HG03442 (cell line): ENCODE data around the gene SELP.

Experiments
- ATAC-seq: cut with Tn5 transposase; IDR thresholded peaks from one replicate; pipeline ENCODE4 v1.9.1; 2021; ENCODE audit warnings: mild to moderate bottlenecking, moderate library complexity; ENCODE audit not compliant: unreplicated experiment

The SELP gene

GRCh38 chr1:169623132-169623926 is 6.6 kb downstream of the SELP start:
- no peak for ATAC-seq

DNA sequence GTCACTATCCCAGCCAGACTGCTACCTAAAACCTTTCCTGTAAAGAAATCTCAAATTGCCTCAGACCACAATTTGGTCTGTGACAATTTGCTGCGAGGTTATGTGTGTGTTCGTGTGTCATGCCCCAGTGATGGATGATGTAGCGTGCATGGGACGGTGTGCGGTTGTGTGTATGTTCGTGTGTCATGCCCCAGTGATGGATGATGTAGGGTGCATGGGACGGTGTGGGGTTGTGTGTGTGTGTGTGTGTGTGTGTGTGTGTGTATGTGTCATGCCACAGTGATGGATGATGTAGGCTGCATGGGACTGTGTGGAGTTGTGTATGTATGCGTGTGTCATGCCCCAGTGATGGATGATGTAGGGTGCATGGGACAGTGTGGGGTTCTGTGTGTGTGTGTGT is 9.4 kb downstream of the SELP start:
- ATAC-seq = no peak

DNA sequence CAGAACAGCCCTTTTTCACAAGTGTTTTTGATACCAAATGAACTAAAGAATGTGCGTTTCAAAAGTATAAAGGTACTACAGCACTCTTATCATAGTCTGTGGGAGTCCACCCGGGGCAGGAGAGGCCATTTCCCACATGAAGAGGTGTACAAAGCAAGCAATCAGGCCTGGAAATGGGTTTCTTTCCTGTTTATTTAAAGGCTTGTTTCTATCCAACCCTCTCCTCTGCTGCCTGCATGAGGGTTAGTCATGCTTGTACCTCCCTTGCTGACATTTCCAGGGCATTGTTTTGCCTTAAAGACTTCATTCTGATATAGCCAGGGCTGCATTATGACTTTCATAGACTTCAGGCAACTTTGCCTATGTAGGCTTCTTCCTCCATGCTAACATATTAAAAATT is 11.6 kb downstream of the SELP start:
- no peak for ATAC-seq

DNA sequence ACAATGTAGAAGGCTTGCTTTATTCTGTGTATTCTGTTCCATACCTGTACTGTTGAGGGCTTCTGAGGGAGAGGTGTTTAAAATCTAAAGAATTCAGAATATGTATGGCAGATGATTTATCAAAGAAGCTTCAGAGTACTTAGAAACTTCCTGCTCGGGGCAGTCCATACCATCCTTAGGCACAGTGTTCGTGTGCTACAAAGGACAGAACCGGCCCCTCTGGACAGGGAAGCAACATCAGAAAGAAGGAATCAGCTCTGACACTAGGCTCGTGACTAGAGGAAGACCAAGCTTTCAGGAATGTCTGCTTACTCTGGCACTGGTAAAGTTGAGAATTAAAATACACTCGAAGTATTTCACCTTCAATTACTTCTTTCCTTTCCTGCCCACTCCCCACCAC is 14.1 kb downstream of the SELP start:
- ATAC-seq = no peak

DNA sequence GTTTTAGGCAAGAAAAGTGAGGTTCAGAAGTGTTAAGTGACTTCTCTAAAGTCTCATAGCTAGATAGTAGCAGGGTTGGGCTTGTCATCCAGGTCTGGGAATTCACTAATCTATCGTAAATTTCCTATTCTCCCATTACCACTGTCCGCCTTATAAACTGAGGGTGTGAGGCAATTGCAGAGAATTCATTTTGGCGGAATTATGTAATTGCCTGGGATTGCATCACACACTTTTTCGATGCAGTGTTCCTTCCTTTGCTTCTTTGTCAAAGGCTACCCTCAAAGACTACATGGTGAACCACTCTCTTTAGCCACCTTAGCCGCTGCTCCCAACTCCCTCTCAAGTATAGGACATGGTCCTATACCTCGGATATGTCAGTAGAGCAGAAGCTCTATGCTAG is 19.1 kb downstream of the SELP start:
- no peak for ATAC-seq

DNA sequence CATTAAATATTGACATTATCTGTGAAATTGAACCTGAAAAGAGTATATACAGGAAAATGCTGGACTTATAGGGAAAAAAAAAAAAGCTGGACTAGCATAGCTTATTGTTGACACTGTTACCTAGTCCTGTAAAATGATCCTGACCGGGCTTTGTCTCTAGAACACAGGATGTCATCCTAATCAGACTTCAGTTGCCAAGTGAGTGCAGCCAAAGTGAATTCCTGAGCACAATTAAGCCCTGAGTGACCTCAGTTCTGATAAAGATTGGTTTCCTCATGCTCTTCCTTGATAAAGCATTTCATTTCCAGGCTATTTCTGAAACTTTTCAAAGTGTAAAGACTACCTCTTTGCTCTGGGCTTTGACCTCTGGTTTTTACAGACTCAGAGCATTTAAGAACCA is 19.8 kb downstream of the SELP start:
- ATAC-seq = no peak

GRCh38 chr1:169608226-169608625 is 21.7 kb downstream of the SELP start:
- no peak for ATAC-seq

DNA sequence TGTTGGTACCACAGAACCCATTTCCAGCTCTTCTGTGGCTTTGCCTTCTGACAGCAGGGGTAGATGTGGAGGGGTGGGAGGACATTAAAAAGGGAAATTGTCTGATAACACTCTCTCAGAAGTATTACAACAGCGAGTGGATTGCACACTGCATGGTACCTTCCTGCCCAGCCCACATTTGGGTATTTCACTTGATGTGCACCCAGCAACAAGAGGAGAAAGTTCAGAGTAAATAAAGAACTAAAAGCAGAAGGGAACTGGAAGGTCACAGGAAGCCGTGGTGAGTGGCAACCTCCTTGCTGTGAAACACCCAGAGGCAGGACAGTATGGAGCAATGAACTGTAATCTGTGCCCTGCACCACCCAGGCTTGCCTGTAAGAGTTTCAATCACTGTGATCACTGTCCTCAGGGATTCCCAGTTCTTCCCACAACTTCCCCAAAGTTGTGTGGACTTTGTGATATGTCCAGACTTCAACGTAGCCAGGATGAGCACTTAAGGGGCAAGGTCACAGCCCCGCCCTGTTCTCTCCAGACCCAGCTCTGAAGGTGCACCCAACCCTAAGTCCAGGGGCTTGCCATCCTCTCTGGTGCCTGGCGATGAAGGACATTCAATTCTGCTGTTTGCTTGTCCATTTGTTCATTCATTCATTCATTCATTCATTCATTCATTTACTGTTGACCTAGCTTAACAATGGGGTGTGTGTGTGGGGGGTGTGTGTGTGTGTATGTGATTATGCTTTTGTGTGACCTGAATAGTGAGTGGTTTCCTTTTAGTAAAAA is 25.0 kb downstream of the SELP start:
- peak; percentile 54 for ATAC-seq

DNA sequence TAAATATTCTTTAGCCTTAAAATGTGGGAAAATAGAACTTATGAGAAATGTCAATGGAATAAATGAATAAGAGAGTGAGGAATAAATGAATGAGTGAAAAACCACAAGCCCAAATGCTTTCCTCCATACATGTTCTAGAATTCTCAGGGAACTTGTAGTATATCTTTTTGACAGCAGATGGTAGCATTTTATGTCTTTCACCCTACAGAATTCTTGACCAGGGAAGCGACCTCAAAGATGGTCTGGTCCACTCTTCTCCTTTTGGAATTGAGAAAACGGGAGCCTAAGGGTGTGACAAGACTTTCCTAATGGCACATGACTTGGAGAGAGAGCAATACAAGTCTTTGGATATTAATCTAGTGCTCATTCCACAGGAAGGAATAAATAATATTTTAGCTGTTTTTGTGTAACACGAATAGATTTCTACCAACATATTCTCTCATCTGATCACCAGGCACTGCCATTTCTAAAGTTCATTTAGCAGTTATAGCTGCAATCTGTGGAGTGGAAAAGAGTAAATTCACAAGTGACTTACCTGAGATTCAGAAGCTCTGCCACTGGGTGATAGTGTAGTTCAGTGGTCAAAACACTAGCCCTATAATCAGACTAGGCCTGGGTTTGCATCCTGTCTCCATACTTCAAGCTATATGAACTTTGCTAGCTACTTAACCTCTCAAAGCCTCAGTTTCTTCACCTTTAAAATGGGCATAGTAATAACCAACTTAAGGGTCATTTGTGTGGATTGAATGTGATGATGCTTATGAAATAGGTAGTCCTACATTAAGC is 28.6 kb downstream of the SELP start:
- no peak for ATAC-seq

GRCh38 chr1:169595764-169596711 is 33.9 kb downstream of the SELP start:
- no peak for ATAC-seq

DNA sequence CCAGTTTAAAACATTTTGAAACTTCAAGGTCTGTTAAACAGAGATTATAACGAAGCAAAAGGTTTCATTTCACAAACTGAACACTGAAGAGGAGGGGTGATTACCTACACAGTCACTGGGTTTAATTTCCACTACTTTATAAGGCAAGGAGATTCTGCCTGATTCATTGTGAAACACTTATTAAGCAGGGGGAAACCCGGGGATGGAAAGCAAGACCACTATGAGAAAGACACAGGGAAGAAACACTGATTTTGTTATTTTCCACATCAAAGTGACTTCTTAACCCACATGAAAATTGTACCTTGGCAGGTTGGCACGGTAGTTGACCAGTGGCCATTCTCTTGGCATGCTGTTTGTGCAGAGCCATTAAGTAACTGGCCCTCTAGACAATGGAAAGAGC is 35.5 kb downstream of the SELP start:
- peak; percentile 76 for ATAC-seq

- no peak for ATAC-seq
These were observed 39.0 kb downstream of the SELP start for GRCh38 chr1:169590932-169591331.

DNA sequence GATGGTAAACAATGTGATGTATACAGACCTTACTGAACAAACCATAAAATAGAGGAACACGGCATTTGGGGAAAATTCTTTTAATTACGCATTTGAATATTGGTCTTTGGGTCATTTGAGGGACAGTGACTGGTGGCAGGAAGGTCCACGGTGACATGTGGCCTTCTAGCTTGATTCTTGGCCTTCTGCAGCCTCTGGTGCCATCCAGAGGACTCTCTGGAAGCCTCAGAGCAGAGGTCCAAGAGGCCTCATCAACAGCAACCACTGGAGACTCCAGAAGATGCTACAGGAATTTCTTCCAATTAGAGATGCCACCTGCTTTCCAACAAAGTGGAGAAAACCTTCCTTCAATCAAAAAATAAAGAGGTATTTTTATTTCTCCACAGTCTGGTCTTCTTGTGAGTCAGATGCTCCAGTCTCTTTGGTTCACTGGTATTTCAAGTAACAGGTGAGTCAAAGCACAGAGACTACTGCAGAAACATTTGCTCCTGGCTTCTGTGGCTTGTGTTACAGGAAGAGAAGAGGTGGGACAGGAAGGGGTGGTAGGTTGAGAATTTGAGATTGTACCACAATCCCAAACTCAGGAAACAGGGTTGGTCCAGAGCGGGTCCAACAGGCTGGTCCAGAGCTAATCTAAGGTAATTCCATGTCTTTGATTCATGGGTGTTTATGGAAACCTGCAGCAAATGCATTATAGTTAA is 41.0 kb downstream of the SELP start:
- ATAC-seq = no peak

DNA sequence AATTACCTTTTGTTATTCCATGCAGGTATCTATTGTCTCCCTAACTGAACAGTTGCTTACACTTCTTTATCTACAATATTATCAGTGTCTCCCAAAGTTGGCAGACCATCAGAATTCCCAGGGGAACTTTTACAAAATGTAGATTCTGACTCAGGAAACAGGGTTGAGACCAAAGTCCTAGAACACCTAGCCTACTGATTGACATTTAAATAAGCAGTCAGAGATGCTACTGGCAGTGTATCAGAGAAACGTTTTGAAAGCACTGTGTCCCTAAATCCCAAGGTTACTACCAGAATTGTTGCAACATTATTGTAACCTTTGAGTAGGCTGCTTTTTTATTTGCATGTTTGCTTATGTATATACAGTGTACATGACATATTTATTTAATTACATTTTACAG is 41.8 kb downstream of the SELP start:
- ATAC-seq = no peak

DNA sequence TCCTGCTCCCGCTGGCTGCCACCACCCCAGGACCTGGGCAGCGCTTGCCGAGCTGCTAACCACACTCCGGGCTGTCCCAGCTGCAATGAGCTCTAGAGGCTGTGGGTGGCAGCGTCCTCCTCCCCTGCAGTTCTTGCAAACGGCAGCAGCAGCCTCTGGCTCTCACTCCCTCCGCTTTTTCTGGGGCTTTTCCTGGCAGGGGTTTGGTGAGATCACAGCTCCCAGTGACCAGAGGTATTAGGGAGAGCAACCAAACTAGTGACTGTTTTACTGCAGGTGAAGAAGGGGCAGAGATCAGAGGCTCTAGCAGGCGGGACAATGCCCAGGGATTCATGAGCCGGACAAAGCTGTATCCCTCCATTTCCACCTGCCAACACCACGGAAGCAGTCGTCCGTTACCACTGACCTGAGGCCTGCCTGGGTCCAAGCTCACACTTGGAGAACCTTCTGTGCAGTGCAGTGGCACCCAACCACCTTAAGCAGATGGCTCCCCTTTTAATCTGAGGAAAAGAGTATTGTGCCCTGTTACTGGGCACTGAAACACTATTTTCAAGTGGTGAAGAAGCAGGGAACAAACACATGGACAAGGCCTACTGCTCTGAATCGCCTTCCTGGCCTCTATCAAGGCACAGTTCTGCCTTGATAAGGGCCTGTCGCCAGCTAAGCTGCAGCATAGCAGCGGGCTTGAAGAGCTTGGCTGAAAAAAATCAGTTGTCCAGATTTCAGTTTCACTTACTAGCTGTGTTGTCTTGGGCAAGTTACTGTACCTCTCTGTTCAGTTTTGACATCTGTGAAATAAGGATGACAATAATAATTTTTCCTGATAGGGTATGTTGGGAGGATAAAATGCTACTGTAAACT is 43.3 kb downstream of the SELP start, which contains the start of gene F5:
Gene F5 (minus strand): TSS at position 87 of the 861 bp plus-strand sequence. CDS start 95 bp downstream, outside the sequence.
- peak; percentile 98 for ATAC-seq

GRCh38 chr1:169586067-169586394 is 43.9 kb downstream of the SELP start:
- ATAC-seq = peak; percentile 31

- ATAC-seq = no peak
These were observed 44.7 kb downstream of the SELP start for GRCh38 chr1:169585181-169585580.

- ATAC-seq = no peak
These were observed 45.3 kb downstream of the SELP start for GRCh38 chr1:169584483-169585144.
